Karpas-422 (cell line): ENCODE results near the gene NAV2. TPM values are rescaled to one million over a fixed set of nuclear protein-coding genes. Genes with fewer than 3 reads are reported as not detected.

Experiments
- DNase-seq: peaks from one replicate; pipeline ENCODE4 v3.0.0-alpha.2; 2015
- H2AFZ ChIP-seq: fragments of 200-600 bp; sonication (generic); 2 replicates; pipeline ENCODE4 v1.6.1; 2014; ENCODE audit warnings: antibody characterized with exemption, low read length, mixed read lengths
- H3K27ac ChIP-seq: fragments of 200-600 bp; sonication (generic); 2 replicates; pipeline ENCODE4 v1.5.1; 2014; ENCODE audit warnings: mild to moderate bottlenecking, low read length, moderate library complexity
- H3K27me3 ChIP-seq: fragments of 200-600 bp; sonication (generic); 2 replicates; pipeline ENCODE4 v1.6.1; 2014; ENCODE audit warnings: low read length, mixed read lengths
- H3K36me3 ChIP-seq: fragments of 200-600 bp; sonication (generic); 2 replicates; pipeline ENCODE4 v1.6.1; 2014; ENCODE audit warnings: low read length, mixed read lengths; ENCODE audit not compliant: insufficient read depth
- H3K4me1 ChIP-seq: fragments of 200-600 bp; sonication (generic); 2 replicates; pipeline ENCODE4 v1.6.1; 2014; ENCODE audit warnings: mild to moderate bottlenecking, low read length, mixed read lengths
- H3K4me2 ChIP-seq: fragments of 200-600 bp; sonication (generic); 2 replicates; pipeline ENCODE4 v1.6.1; 2014; ENCODE audit warnings: low read length, low read depth, mild to moderate bottlenecking; ENCODE audit not compliant: poor library complexity, severe bottlenecking
- H3K4me3 ChIP-seq: fragments of 200-600 bp; sonication (generic); 2 replicates; pipeline ENCODE4 v1.5.1; 2014; ENCODE audit warnings: mild to moderate bottlenecking, antibody characterized with exemption, low read length, mixed read lengths
- H3K79me2 ChIP-seq: fragments of 200-600 bp; sonication (generic); 2 replicates; pipeline ENCODE4 v1.6.1; 2014; ENCODE audit warnings: mild to moderate bottlenecking, low read length, mixed read lengths
- H3K9ac ChIP-seq: fragments of 200-600 bp; sonication (generic); 2 replicates; pipeline ENCODE4 v1.6.0; 2014; ENCODE audit warnings: low read length
- H3K9me2 ChIP-seq: fragments of 200-600 bp; sonication (generic), shearing (Covaris generic); replicated peaks from 2 replicates; pipeline ENCODE4 v1.6.0; 2014; ENCODE audit warnings: mild to moderate bottlenecking, low read length, moderate library complexity; ENCODE audit not compliant: insufficient read depth
- H3K9me3 ChIP-seq: fragments of 300-700, 200-600 bp; sonication (generic); 2 replicates; pipeline ENCODE4 v1.6.1; 2014; ENCODE audit warnings: low read length, mixed read lengths
- H4K20me1 ChIP-seq: fragments of 200-600 bp; sonication (generic); 2 replicates; pipeline ENCODE4 v1.6.1; 2014; ENCODE audit warnings: mild to moderate bottlenecking, antibody characterized with exemption, low read length, low read depth; ENCODE audit not compliant: insufficient read depth
- total RNA-seq: library from RNA; depleted of rRNA; stranded (reverse); fragments of >200 nt; shearing (Covaris generic); gene quantifications from 2 replicates; pipeline ENCODE4 v1.2.3, GENCODE V29; 2014; ENCODE audit warnings: low replicate concordance

NAV2 gene
- total RNA-seq, 1 experiment from 2014 or later = not detected

- Histone ChIP-seq H3K27me3 (no peaks in the 10 kb centered on the region), H3K4me1 (no peaks in the 10 kb centered on the region), H3K27ac (no peak overlapping the region), H3K4me3 (no peak overlapping the region), H3K36me3 (no peaks in the 10 kb centered on the region), H3K9me3 (no peaks in the 10 kb centered on the region), H2AFZ (no peak overlapping the region), H3K9me2 (no peaks in the 10 kb centered on the region), H3K4me2 (no peak overlapping the region), H3K79me2 (no peaks in the 10 kb centered on the region), H3K9ac (no peak overlapping the region), H4K20me1 (no peaks in the 10 kb centered on the region)
- DNase-seq = no peak
Measured at GRCh38 chr11:20048707-20049106, 336.1 kb downstream of the NAV2 start.

GRCh38 chr11:20049231-20049630 lies 336.6 kb downstream of the NAV2 start:
- H3K36me3 ChIP-seq = no peaks in the 10 kb centered on the region
- H3K79me2 ChIP-seq = no peaks in the 10 kb centered on the region
- H3K9me3 ChIP-seq = no peaks in the 10 kb centered on the region
- no peaks in the 10 kb centered on the region for H3K9me2 ChIP-seq
- no peak for DNase-seq
- H3K27ac ChIP-seq = no peak overlapping the region
- H3K4me3 ChIP-seq = no peak overlapping the region
- H3K27me3 ChIP-seq = no peaks in the 10 kb centered on the region
- H3K9ac ChIP-seq = no peak overlapping the region
- H2AFZ ChIP-seq = no peak overlapping the region
- no peak overlapping the region for H3K4me2 ChIP-seq
- no peaks in the 10 kb centered on the region for H3K4me1 ChIP-seq
- no peaks in the 10 kb centered on the region for H4K20me1 ChIP-seq

GRCh38 chr11:20050048-20050447 lies 337.4 kb downstream of the NAV2 start:
- no peak overlapping the region for H2AFZ ChIP-seq
- H4K20me1 ChIP-seq = no peaks in the 10 kb centered on the region
- H3K4me3 ChIP-seq = no peak overlapping the region
- no peak overlapping the region for H3K9ac ChIP-seq
- H3K27me3 ChIP-seq = no peaks in the 10 kb centered on the region
- H3K4me2 ChIP-seq = no peak overlapping the region
- no peaks in the 10 kb centered on the region for H3K79me2 ChIP-seq
- H3K4me1 ChIP-seq = no peaks in the 10 kb centered on the region
- DNase-seq = no peak
- H3K36me3 ChIP-seq = no peaks in the 10 kb centered on the region
- H3K9me2 ChIP-seq = no peaks in the 10 kb centered on the region
- H3K9me3 ChIP-seq = no peaks in the 10 kb centered on the region
- H3K27ac ChIP-seq = no peak overlapping the region

GRCh38 chr11:20050551-20051333 lies 338.1 kb downstream of the NAV2 start:
- Histone ChIP-seq H3K9ac (no peak overlapping the region), H3K27me3 (no peaks in the 10 kb centered on the region), H4K20me1 (no peaks in the 10 kb centered on the region), H3K4me2 (no peak overlapping the region), H3K4me1 (no peaks in the 10 kb centered on the region), H3K79me2 (no peaks in the 10 kb centered on the region), H2AFZ (no peak overlapping the region), H3K36me3 (no peaks in the 10 kb centered on the region), H3K9me3 (no peaks in the 10 kb centered on the region), H3K27ac (no peak overlapping the region), H3K4me3 (no peak overlapping the region), H3K9me2 (no peaks in the 10 kb centered on the region)
- no peak for DNase-seq

- no peaks in the 10 kb centered on the region for H3K9me3 ChIP-seq
- no peak overlapping the region for H2AFZ ChIP-seq
- no peaks in the 10 kb centered on the region for H3K36me3 ChIP-seq
- no peaks in the 10 kb centered on the region for H3K27me3 ChIP-seq
- H4K20me1 ChIP-seq = no peaks in the 10 kb centered on the region
- H3K9me2 ChIP-seq = no peaks in the 10 kb centered on the region
- H3K4me3 ChIP-seq = no peak overlapping the region
- H3K27ac ChIP-seq = no peak overlapping the region
- H3K4me2 ChIP-seq = no peak overlapping the region
- H3K4me1 ChIP-seq = no peaks in the 10 kb centered on the region
- no peak for DNase-seq
- no peak overlapping the region for H3K9ac ChIP-seq
- no peaks in the 10 kb centered on the region for H3K79me2 ChIP-seq
Measured at GRCh38 chr11:20051469-20052399, 339.1 kb downstream of the NAV2 start.

GRCh38 chr11:20053572-20053971 lies 340.9 kb downstream of the NAV2 start:
- Histone ChIP-seq H3K27ac (no peak overlapping the region), H2AFZ (no peak overlapping the region), H4K20me1 (no peaks in the 10 kb centered on the region), H3K27me3 (no peaks in the 10 kb centered on the region), H3K4me2 (no peak overlapping the region), H3K9me2 (no peaks in the 10 kb centered on the region), H3K36me3 (no peaks in the 10 kb centered on the region), H3K4me3 (no peak overlapping the region), H3K4me1 (no peaks in the 10 kb centered on the region), H3K9ac (no peak overlapping the region), H3K9me3 (no peaks in the 10 kb centered on the region), H3K79me2 (no peaks in the 10 kb centered on the region)
- DNase-seq = no peak

GRCh38 chr11:20054584-20054983 lies 341.9 kb downstream of the NAV2 start:
- H3K36me3 ChIP-seq = no peaks in the 10 kb centered on the region
- no peak for DNase-seq
- no peaks in the 10 kb centered on the region for H3K27me3 ChIP-seq
- H3K79me2 ChIP-seq = no peaks in the 10 kb centered on the region
- H2AFZ ChIP-seq = no peak overlapping the region
- no peaks in the 10 kb centered on the region for H3K4me1 ChIP-seq
- no peak overlapping the region for H3K9ac ChIP-seq
- H3K4me3 ChIP-seq = no peak overlapping the region
- H4K20me1 ChIP-seq = no peaks in the 10 kb centered on the region
- H3K9me3 ChIP-seq = no peaks in the 10 kb centered on the region
- no peak overlapping the region for H3K27ac ChIP-seq
- H3K4me2 ChIP-seq = no peak overlapping the region
- no peaks in the 10 kb centered on the region for H3K9me2 ChIP-seq

GRCh38 chr11:20055312-20055711 lies 342.7 kb downstream of the NAV2 start:
- H3K36me3 ChIP-seq = no peaks in the 10 kb centered on the region
- no peak overlapping the region for H3K9ac ChIP-seq
- H4K20me1 ChIP-seq = peaks cover under 1% of the 10 kb centered on the region; the same call in 1 of the 2 replicates
- H3K4me1 ChIP-seq = no peaks in the 10 kb centered on the region
- no peaks in the 10 kb centered on the region for H3K79me2 ChIP-seq
- H3K27ac ChIP-seq = no peak overlapping the region
- no peak overlapping the region for H2AFZ ChIP-seq
- no peak overlapping the region for H3K4me2 ChIP-seq
- no peaks in the 10 kb centered on the region for H3K9me2 ChIP-seq
- no peaks in the 10 kb centered on the region for H3K9me3 ChIP-seq
- no peak for DNase-seq
- no peaks in the 10 kb centered on the region for H3K27me3 ChIP-seq
- no peak overlapping the region for H3K4me3 ChIP-seq
